Activated CD4-positive, alpha-beta memory T cell treated with anti-CD3 and anti-CD28 coated beads for 36 hours (primary cell): ENCODE results near the gene HSP90B1. TPM values are rescaled to one million over a fixed set of nuclear protein-coding genes. Genes with fewer than 3 reads are reported as not detected.

Source experiments
- CTCF ChIA-PET: fragments of 350-600 bp; sonication (Branson Sonifier 250); formaldehyde crosslinking; loops from one replicate; lab custom pipeline; 2021; ENCODE audit warnings: antibody characterized with exemption, inconsistent platforms; lab: Charles Lee
- POLR2A ChIA-PET: fragments of 350-600 bp; sonication (Branson Sonifier 250); formaldehyde crosslinking; loops from one replicate; lab custom pipeline; 2021; ENCODE audit warnings: antibody characterized with exemption; lab: Charles Lee
- DNase-seq: peaks from one replicate; pipeline ENCODE4 v3.0.0-alpha.2; 2020
- H3K27ac Mint-ChIP-seq: one replicate; pipeline ENCODE4 v1.8.0; 2021; ENCODE audit warnings: mixed read lengths
- H3K27me3 Mint-ChIP-seq: one replicate; pipeline ENCODE4 v1.8.0; 2021; ENCODE audit warnings: mixed read lengths
- H3K36me3 Mint-ChIP-seq: one replicate; pipeline ENCODE4 v1.8.0; 2021; ENCODE audit warnings: mixed read lengths
- H3K4me1 Mint-ChIP-seq: one replicate; pipeline ENCODE4 v1.8.0; 2021; ENCODE audit warnings: low read depth, mixed read lengths
- H3K4me3 Mint-ChIP-seq: one replicate; pipeline ENCODE4 v1.8.0; 2021; ENCODE audit warnings: mild to moderate bottlenecking, mixed read lengths
- H3K9me3 Mint-ChIP-seq: one replicate; pipeline ENCODE4 v1.8.0; 2021; ENCODE audit warnings: mixed read lengths
- intact Hi-C: fragments of 100-400 bp; cut with micrococcal nuclease; formaldehyde crosslinking; loops from one replicate; pipeline ENCODE4 v1.15.1; 2023
- total RNA-seq, 2 experiments: library from RNA; stranded (reverse); gene quantifications; one replicate each; pipeline ENCODE4 v1.2.3, GENCODE V29; 2021

Gene HSP90B1
- total RNA-seq, 2 experiments from 2014 or later = 452 to 453 TPM

- DNase-seq = no peak
- H3K4me1 Mint-ChIP-seq = peaks cover 59% of the 10 kb centered on the region
- peak overlapping the region; percentile 96 for H3K4me3 Mint-ChIP-seq
- H3K27ac Mint-ChIP-seq = peak overlapping the region; percentile 96
- ChIA-PET POLR2A (interaction anchor here (0.8 to 3.3 kb wide), 9 partner anchors 10 to 171 kb away, joined by 4 to 72 read pairs (median 11); partner anchors contain the start of genes HCFC2, HSP90B1 and NFYB), CTCF (interaction anchor here (0.7 to 3.2 kb wide), 4 partner anchors 13 to 142 kb away, joined by 3 to 15 read pairs (median 4); partner anchors contain the start of gene HSP90B1)
- no peaks in the 10 kb centered on the region for H3K27me3 Mint-ChIP-seq
- H3K36me3 Mint-ChIP-seq = peaks cover 23% of the 10 kb centered on the region
- H3K9me3 Mint-ChIP-seq = no peaks in the 10 kb centered on the region
- intact Hi-C loops = loop anchor here (5.0 kb wide), 4 partner anchors 141 to 1141 kb away; partner anchors contain the start of genes NFYB and WASHC4
Measured at GRCh38 chr12:103966736-103967135, 36.5 kb downstream of the HSP90B1 start.

- H3K4me1 Mint-ChIP-seq = peaks cover 60% of the 10 kb centered on the region
- H3K27me3 Mint-ChIP-seq = no peaks in the 10 kb centered on the region
- no peak for DNase-seq
- H3K9me3 Mint-ChIP-seq = no peaks in the 10 kb centered on the region
- ChIA-PET CTCF (interaction anchor here (1.1 kb wide), 1 partner anchor 92 kb away, joined by 4 read pairs; no protein-coding TSS in a partner anchor), POLR2A (no interaction called here)
- peaks cover 28% of the 10 kb centered on the region for H3K36me3 Mint-ChIP-seq
- no peak overlapping the region for H3K27ac Mint-ChIP-seq
- intact Hi-C loops = loop anchor here (5.0 kb wide), 4 partner anchors 138 to 1138 kb away; partner anchors contain the start of genes NFYB and WASHC4
- no peak overlapping the region for H3K4me3 Mint-ChIP-seq
Measured at GRCh38 chr12:103969391-103969790, 39.2 kb downstream of the HSP90B1 start.

- Mint-ChIP-seq H3K4me1 (peaks cover 31% of the 10 kb centered on the region), H3K27me3 (no peaks in the 10 kb centered on the region), H3K9me3 (no peaks in the 10 kb centered on the region), H3K36me3 (peaks cover 32% of the 10 kb centered on the region), H3K4me3 (no peak overlapping the region), H3K27ac (no peak overlapping the region)
- ChIA-PET POLR2A (interaction anchor here (0.6 to 1.0 kb wide), 2 partner anchors 20 to 39 kb away, joined by 4 to 5 read pairs; no protein-coding TSS in a partner anchor), CTCF (interaction anchor here (0.7 kb wide), 1 partner anchor 96 kb away, joined by 3 read pairs; no protein-coding TSS in a partner anchor)
- intact Hi-C loops = no loop called here
- no peak for DNase-seq
Measured at GRCh38 chr12:103973909-103974308, 43.7 kb downstream of the HSP90B1 start.

GRCh38 chr12:103975368-103975767, 45.2 kb downstream of the HSP90B1 start:
- CTCF ChIA-PET = no interaction called here
- POLR2A ChIA-PET = no interaction called here
- Mint-ChIP-seq H3K4me3 (no peak overlapping the region), H3K27ac (no peak overlapping the region), H3K27me3 (no peaks in the 10 kb centered on the region), H3K36me3 (peaks cover 41% of the 10 kb centered on the region), H3K9me3 (no peaks in the 10 kb centered on the region), H3K4me1 (peaks cover 21% of the 10 kb centered on the region)
- no peak for DNase-seq
- intact Hi-C loops = no loop called here

GRCh38 chr12:103978384-103978982, 48.3 kb downstream of the HSP90B1 start:
- intact Hi-C loops = no loop called here
- Mint-ChIP-seq H3K9me3 (no peaks in the 10 kb centered on the region), H3K27me3 (no peaks in the 10 kb centered on the region), H3K4me1 (peaks cover 6% of the 10 kb centered on the region), H3K36me3 (peaks cover 46% of the 10 kb centered on the region), H3K4me3 (no peak overlapping the region), H3K27ac (no peak overlapping the region)
- no peak for DNase-seq
- ChIA-PET POLR2A (no interaction called here), CTCF (interaction anchor here (0.6 kb wide), 1 partner anchor 906 kb away, joined by 4 read pairs; no protein-coding TSS in a partner anchor)

- no peak overlapping the region for H3K4me3 Mint-ChIP-seq
- CTCF ChIA-PET = no interaction called here
- intact Hi-C loops = no loop called here
Measured at GRCh38 chr12:103986829-103987228, 56.6 kb downstream of the HSP90B1 start.

GRCh38 chr12:103994235-103994634, 64.0 kb downstream of the HSP90B1 start:
- Mint-ChIP-seq H3K36me3 (no peaks in the 10 kb centered on the region), H3K9me3 (no peaks in the 10 kb centered on the region), H3K4me1 (no peaks in the 10 kb centered on the region), H3K27me3 (peaks cover 4% of the 10 kb centered on the region), H3K4me3 (no peak overlapping the region), H3K27ac (no peak overlapping the region)
- CTCF ChIA-PET = no interaction called here
- intact Hi-C loops = no loop called here
- POLR2A ChIA-PET = no interaction called here
- no peak for DNase-seq

More at GRCh38 chr12:103986829-103987228, 56.6 kb downstream of the HSP90B1 start:
- Mint-ChIP-seq H3K9me3 (no peaks in the 10 kb centered on the region), H3K27me3 (no peaks in the 10 kb centered on the region), H3K4me1 (no peaks in the 10 kb centered on the region), H3K36me3 (peaks cover 23% of the 10 kb centered on the region), H3K27ac (no peak overlapping the region)
- no peak for DNase-seq
- POLR2A ChIA-PET = no interaction called here

- H3K27ac Mint-ChIP-seq = no peak overlapping the region
- no peak overlapping the region for H3K4me3 Mint-ChIP-seq
- peaks cover 12% of the 10 kb centered on the region for H3K27me3 Mint-ChIP-seq
- peaks cover 2% of the 10 kb centered on the region for H3K4me1 Mint-ChIP-seq
- H3K9me3 Mint-ChIP-seq = no peaks in the 10 kb centered on the region
- ChIA-PET POLR2A (no interaction called here), CTCF (no interaction called here)
- intact Hi-C loops = no loop called here
- DNase-seq = no peak
- no peaks in the 10 kb centered on the region for H3K36me3 Mint-ChIP-seq
Measured at GRCh38 chr12:103996595-103996994, 66.4 kb downstream of the HSP90B1 start.

- no peaks in the 10 kb centered on the region for H3K9me3 Mint-ChIP-seq
- H3K36me3 Mint-ChIP-seq = no peaks in the 10 kb centered on the region
- H3K27ac Mint-ChIP-seq = no peak overlapping the region
- DNase-seq = no peak
- peaks cover 2% of the 10 kb centered on the region for H3K4me1 Mint-ChIP-seq
- no peak overlapping the region for H3K4me3 Mint-ChIP-seq
- CTCF ChIA-PET = interaction anchor here (1.3 kb wide), 1 partner anchor 13 kb away, joined by 3 read pairs; no protein-coding TSS in a partner anchor
- H3K27me3 Mint-ChIP-seq = peaks cover 12% of the 10 kb centered on the region
- intact Hi-C loops = no loop called here
- POLR2A ChIA-PET = interaction anchor here (0.7 to 1.0 kb wide), 2 partner anchors 57 to 147 kb away, joined by 3 read pairs; no protein-coding TSS in a partner anchor
Measured at GRCh38 chr12:103997286-103997900, 67.2 kb downstream of the HSP90B1 start.

Other genes with a start within 250 kb of the HSP90B1 start
- 1 to 10 TPM; 6.8 to 7.5 TPM for gene NT5DC3, start 89.2 kb upstream of the HSP90B1 start, total RNA-seq
- 10 to 100 TPM; 29.1 to 29.7 TPM for gene TDG, start 35.5 kb downstream of the HSP90B1 start, total RNA-seq
- not detected for gene GLT8D2, start 119.8 kb downstream of the HSP90B1 start, total RNA-seq
- 10 to 100 TPM in 1 of 2 experiments, 1 to 10 TPM in 1; 8.9 to 10.8 TPM for gene HCFC2, start 134.1 kb downstream of the HSP90B1 start, total RNA-seq
- gene NFYB, start 207.8 kb downstream of the HSP90B1 start, total RNA-seq = 10 to 100 TPM; 23.6 to 24.5 TPM